Gastroesophageal sphincter (tissue), 4 donors: Measurements from ENCODE around the gene DOK6. TPM values are rescaled to one million over a fixed set of nuclear protein-coding genes. Genes with fewer than 3 reads are reported as not detected.

Experiments used
- ATAC-seq: fragments of 150-250 bp; one replicate; pipeline ENCODE4 v1.9.1; 2016; ENCODE audit warnings: mild to moderate bottlenecking, moderate library complexity
- H3K27ac ChIP-seq, 4 donors: fragments of 200-600 bp; sonication (generic) in 3 of 4; 1 replicate in 3 of 4; 2 replicates in 1 of 4; pipeline ENCODE4 v1.5.1; 2016 to 2019
- H3K27me3 ChIP-seq: fragments of 200-600 bp; sonication (generic); one replicate; pipeline ENCODE4 v1.5.1; 2019
- H3K36me3 ChIP-seq, 2 donors: fragments of 200-600 bp; sonication (generic); one replicate each; pipeline ENCODE4 v1.5.1; 2019; ENCODE audit warnings: control low read depth in 1 of 2
- H3K4me1 ChIP-seq, 3 donors: fragments of 200-600 bp; sonication (generic); 1 replicate in 2 of 3; 2 replicates in 1 of 3; pipeline ENCODE4 v1.5.1; 2016 to 2019; ENCODE audit warnings: control low read depth in 2 of 3
- H3K4me3 ChIP-seq, 2 donors: fragments of 200-600 bp; sonication (generic); one replicate each; pipeline ENCODE4 v1.5.1; 2019; ENCODE audit warnings: mild to moderate bottlenecking in 1 of 2, moderate library complexity in 1 of 2
- H3K9me3 ChIP-seq, 3 donors: fragments of 200-600 bp; sonication (generic); one replicate each; pipeline ENCODE4 v1.5.1; 2017 to 2019; ENCODE audit warnings: control low read depth in 2 of 3
- EP300 ChIP-seq: sonication (generic); formaldehyde crosslinking; IDR thresholded peaks from one replicate; pipeline ENCODE4 v1.6.1; 2017; ENCODE audit warnings: antibody characterized with exemption, mild to moderate bottlenecking
- POLR2A ChIP-seq, 2 donors: fragments of 450-650 bp; IDR thresholded peaks; one replicate each; pipeline ENCODE4 v1.6.1; 2017; ENCODE audit warnings: antibody characterized with exemption in 2 of 2, mild to moderate bottlenecking in 2 of 2, moderate library complexity in 1 of 2
- POLR2AphosphoS5 ChIP-seq: sonication (generic); formaldehyde crosslinking; IDR thresholded peaks from one replicate; pipeline ENCODE4 v1.6.1; 2017; ENCODE audit warnings: antibody characterized with exemption
- WGBS, 2 donors: methylation state at CpG; one replicate each; pipeline ENCODE4 v1.1.5; 2018; ENCODE audit warnings: low coverage in 1 of 2; 5-methylcytosine and 5-hydroxymethylcytosine counted together
- total RNA-seq, 4 donors: library from RNA; depleted of rRNA; stranded (reverse); fragments of >200 nt; gene quantifications; one replicate each; pipeline ENCODE4 v1.1.0, GENCODE V29; 2016
- TF ChIP-seq, protein P1 (sequence below), 4 experiments: fragments of 200-600 bp in 2 of 4; fragments of 450-650 bp in 2 of 4; sonication (generic) in 1 of 4; IDR thresholded peaks; one replicate each; pipeline ENCODE4 v1.5.1; 2017 to 2019; ENCODE audit warnings: antibody characterized with exemption in 4 of 4, mild to moderate bottlenecking in 2 of 4, moderate library complexity in 2 of 4

DOK6 gene
- total RNA-seq, 4 donors from 2014 or later, result 0.62 to 3.4 (median 2.7) TPM

GRCh38 chr18:69680123-69680522, 279.4 kb downstream of the DOK6 start:
- no peaks in the 10 kb centered on the region for H3K4me1 ChIP-seq
- 62% methylated on average over 4 of the region's 4 CpGs; no CpG with 5 or more reads in 1 of the 2 donors for WGBS, 2 donors
- no peaks in the 10 kb centered on the region for H3K27me3 ChIP-seq
- H3K4me3 ChIP-seq, result no peak overlapping the region
- H3K27ac ChIP-seq, result no peak overlapping the region
- TF ChIP-seq POLR2A (IDR thresholded peaks at IDR 0.05), result no peak
- TF ChIP-seq, protein P1, sequence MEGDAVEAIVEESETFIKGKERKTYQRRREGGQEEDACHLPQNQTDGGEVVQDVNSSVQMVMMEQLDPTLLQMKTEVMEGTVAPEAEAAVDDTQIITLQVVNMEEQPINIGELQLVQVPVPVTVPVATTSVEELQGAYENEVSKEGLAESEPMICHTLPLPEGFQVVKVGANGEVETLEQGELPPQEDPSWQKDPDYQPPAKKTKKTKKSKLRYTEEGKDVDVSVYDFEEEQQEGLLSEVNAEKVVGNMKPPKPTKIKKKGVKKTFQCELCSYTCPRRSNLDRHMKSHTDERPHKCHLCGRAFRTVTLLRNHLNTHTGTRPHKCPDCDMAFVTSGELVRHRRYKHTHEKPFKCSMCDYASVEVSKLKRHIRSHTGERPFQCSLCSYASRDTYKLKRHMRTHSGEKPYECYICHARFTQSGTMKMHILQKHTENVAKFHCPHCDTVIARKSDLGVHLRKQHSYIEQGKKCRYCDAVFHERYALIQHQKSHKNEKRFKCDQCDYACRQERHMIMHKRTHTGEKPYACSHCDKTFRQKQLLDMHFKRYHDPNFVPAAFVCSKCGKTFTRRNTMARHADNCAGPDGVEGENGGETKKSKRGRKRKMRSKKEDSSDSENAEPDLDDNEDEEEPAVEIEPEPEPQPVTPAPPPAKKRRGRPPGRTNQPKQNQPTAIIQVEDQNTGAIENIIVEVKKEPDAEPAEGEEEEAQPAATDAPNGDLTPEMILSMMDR (IDR thresholded peaks at IDR 0.05), result no peak
- TF ChIP-seq POLR2AphosphoS5, result no peak
- no peak for TF ChIP-seq EP300
- H3K36me3 ChIP-seq, result no peaks in the 10 kb centered on the region
- no peak for ATAC-seq
- no peaks in the 10 kb centered on the region for H3K9me3 ChIP-seq

GRCh38 chr18:69683176-69683575, 282.5 kb downstream of the DOK6 start:
- Histone ChIP-seq H3K27ac (no peak overlapping the region), H3K4me3 (no peak overlapping the region), H3K27me3 (no peaks in the 10 kb centered on the region), H3K36me3 (no peaks in the 10 kb centered on the region), H3K4me1 (no peaks in the 10 kb centered on the region), H3K9me3 (no peaks in the 10 kb centered on the region)
- WGBS, 2 donors, result 68 to 82% methylated on average over 2 of the region's 2 CpGs
- TF ChIP-seq POLR2AphosphoS5 (no peak), EP300 (no peak), POLR2A (IDR thresholded peaks at IDR 0.05) (no peak)
- TF ChIP-seq, protein P1 (IDR thresholded peaks at IDR 0.05), result no peak
- no peak for ATAC-seq

DNA sequence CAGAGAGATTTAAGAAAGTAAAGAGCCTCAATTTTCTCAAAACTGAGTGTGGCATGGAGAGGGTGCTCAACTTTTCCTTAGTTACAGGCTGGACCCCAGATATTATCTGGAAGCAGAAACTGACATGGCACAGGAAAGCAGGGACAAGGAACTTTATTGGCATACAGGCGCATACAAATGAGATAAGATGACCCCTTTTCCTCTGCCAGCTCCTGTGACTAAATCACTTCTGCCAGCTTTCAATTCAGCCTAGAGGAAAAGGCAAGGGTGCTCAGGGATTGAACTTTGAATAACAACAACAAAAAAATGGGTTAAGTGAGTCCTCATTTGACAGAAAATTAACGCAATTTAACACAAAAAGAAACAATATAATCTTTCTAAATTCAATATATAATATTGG, 284.1 kb downstream of the DOK6 start:
- H3K27me3 ChIP-seq, result no peaks in the 10 kb centered on the region
- H3K9me3 ChIP-seq, result no peaks in the 10 kb centered on the region
- no peaks in the 10 kb centered on the region for H3K4me1 ChIP-seq
- no peak overlapping the region for H3K27ac ChIP-seq
- 0 to 65% methylated on average over 1 to 2 of the region's 2 CpGs for WGBS, 2 donors
- TF ChIP-seq EP300 (no peak), POLR2A (IDR thresholded peaks at IDR 0.05) (no peak), POLR2AphosphoS5 (no peak)
- TF ChIP-seq, protein P1 (IDR thresholded peaks at IDR 0.05), result no peak
- no peak for ATAC-seq
- H3K4me3 ChIP-seq, result no peak overlapping the region
- no peaks in the 10 kb centered on the region for H3K36me3 ChIP-seq

- ATAC-seq, result no peak
- Histone ChIP-seq H3K4me3 (no peak overlapping the region), H3K9me3 (no peaks in the 10 kb centered on the region), H3K4me1 (no peaks in the 10 kb centered on the region), H3K27ac (no peak overlapping the region), H3K27me3 (no peaks in the 10 kb centered on the region), H3K36me3 (no peaks in the 10 kb centered on the region)
- 0 to 3% methylated on average over 1 of the region's 1 CpG for WGBS, 2 donors
- TF ChIP-seq POLR2A (IDR thresholded peaks at IDR 0.05), result no peak
Measured at GRCh38 chr18:69686861-69687260, 286.2 kb downstream of the DOK6 start.

DNA sequence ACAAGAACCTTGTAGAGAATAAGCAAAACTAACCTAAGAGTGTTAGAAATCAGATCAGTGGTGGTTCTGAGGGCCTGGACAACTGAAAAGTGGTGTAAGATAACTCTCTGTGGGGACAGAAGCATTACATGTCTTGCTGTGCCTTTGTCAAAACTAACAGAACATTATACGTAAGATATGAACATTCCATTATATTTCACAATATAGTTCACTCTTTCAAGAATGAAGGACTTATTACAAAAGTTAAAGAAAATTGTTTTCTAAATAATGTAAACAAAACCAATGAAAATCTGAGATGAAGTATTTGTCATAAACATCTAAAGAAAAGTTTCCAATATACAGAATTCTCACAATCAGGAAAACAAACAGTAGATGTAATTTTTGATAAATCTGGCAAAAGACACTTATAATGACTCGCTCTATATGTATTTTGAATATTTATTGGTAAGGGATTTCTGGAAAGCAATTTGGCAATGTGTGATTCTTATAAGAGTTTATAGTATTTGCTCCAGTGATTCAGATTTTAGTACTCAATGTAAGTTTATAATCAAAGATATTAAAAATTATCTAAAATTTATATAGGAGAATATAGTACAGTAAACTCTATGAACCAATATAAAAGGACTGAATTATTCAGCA, 288.6 kb downstream of the DOK6 start:
- Histone ChIP-seq H3K4me3 (no peak overlapping the region), H3K27me3 (no peaks in the 10 kb centered on the region), H3K36me3 (no peaks in the 10 kb centered on the region), H3K4me1 (no peaks in the 10 kb centered on the region), H3K9me3 (no peaks in the 10 kb centered on the region), H3K27ac (no peak overlapping the region)
- TF ChIP-seq EP300 (no peak), POLR2AphosphoS5 (no peak), POLR2A (IDR thresholded peaks at IDR 0.05) (no peak)
- TF ChIP-seq, protein P1 (IDR thresholded peaks at IDR 0.05), result no peak
- ATAC-seq, result no peak
- WGBS, 2 donors, result 93 to 100% methylated on average over 2 of the region's 2 CpGs
